GM23338 (cell line): ENCODE measurements around the gene MAFF. TPM values are rescaled to one million over a fixed set of nuclear protein-coding genes. Genes with fewer than 3 reads are reported as not detected.

Source experiments
- polyA plus RNA-seq: library from polyadenylated mRNA; unstranded; fragments of >200 nt; fragmentation: Nextera tagmentation; extraction: Ambion mirVana; gene quantifications from 2 replicates; pipeline ENCODE4 v1.2.1, GENCODE V29; 2016
- small RNA-seq: library from RNA; depleted of rRNA; stranded (forward); fragments of <200 nt; gene quantifications from one replicate; pipeline ENCODE3, GENCODE V24; 2014; ENCODE audit warnings: low replicate concordance
- total RNA-seq: library from RNA; depleted of rRNA; stranded (reverse); fragments of >200 nt; shearing (Covaris generic); gene quantifications from 2 replicates; pipeline ENCODE4 v1.2.3, GENCODE V29; 2014; rRNA removed

MAFF gene
- total and polyA plus RNA-seq, 2 experiments from 2014 or later, result 2.2 to 8.9 TPM

Small RNA genes lying within 50 kb of the gene (small RNA-seq; reads per million reads assigned to genes)
- gene RN7SL704P, result not detected

Other genes starting within 250 kb of the MAFF start
- gene C22orf23, start 248.4 kb upstream of the MAFF start, total RNA-seq, result 0.38 TPM in 1 of 2 replicates, not detected in the other
- gene C22orf23, start 248.4 kb upstream of the MAFF start, polyA plus RNA-seq, result 0.64 TPM in 1 of 2 replicates, not detected in the other
- 64.6 and 144 TPM in 2 replicates for gene POLR2F, start 248.3 kb upstream of the MAFF start, total RNA-seq
- gene POLR2F, start 248.3 kb upstream of the MAFF start, polyA plus RNA-seq, result 429 and 450 TPM in 2 replicates
- 2.1 and 2.3 TPM in 2 replicates for gene SOX10, start 217.4 kb upstream of the MAFF start, total RNA-seq
- gene SOX10, start 217.4 kb upstream of the MAFF start, polyA plus RNA-seq, result 1.1 and 1.3 TPM in 2 replicates
- gene PICK1, start 144.6 kb upstream of the MAFF start, total RNA-seq, result 28.3 and 36.2 TPM in 2 replicates
- 14.0 and 15.9 TPM in 2 replicates for gene PICK1, start 144.6 kb upstream of the MAFF start, polyA plus RNA-seq
- 0.66 and 1.0 TPM in 2 replicates for gene SLC16A8, start 117.8 kb upstream of the MAFF start, total RNA-seq
- gene SLC16A8, start 117.8 kb upstream of the MAFF start, polyA plus RNA-seq, result 0.52 and 0.56 TPM in 2 replicates
- gene BAIAP2L2, start 91.3 kb upstream of the MAFF start, total RNA-seq, result 3.9 and 5.6 TPM in 2 replicates
- gene BAIAP2L2, start 91.3 kb upstream of the MAFF start, polyA plus RNA-seq, result 5.6 and 7.6 TPM in 2 replicates
- gene PLA2G6, start 20.2 kb upstream of the MAFF start, total RNA-seq, result 6.3 and 12.6 TPM in 2 replicates
- 4.5 and 5.8 TPM in 2 replicates for gene PLA2G6, start 20.2 kb upstream of the MAFF start, polyA plus RNA-seq
- 76.5 and 95.1 TPM in 2 replicates for gene TMEM184B, start 71.0 kb downstream of the MAFF start, total RNA-seq
- gene TMEM184B, start 71.0 kb downstream of the MAFF start, polyA plus RNA-seq, result 40.7 and 42.2 TPM in 2 replicates
- 233 and 259 TPM in 2 replicates for gene CSNK1E, start 115.4 kb downstream of the MAFF start, total RNA-seq
- gene CSNK1E, start 115.4 kb downstream of the MAFF start, polyA plus RNA-seq, result 180 and 189 TPM in 2 replicates